HepG2 (cell line): ENCODE data around the gene HLCS.

Source experiments
- CTCF ChIP-seq: sonication (generic); formaldehyde crosslinking; IDR thresholded peaks from 2 replicates; pipeline ENCODE4 v1.5.0; 2020; ENCODE audit warnings: mild to moderate bottlenecking, missing genetic modification reagents, moderate library complexity
- EZH2 ChIP-seq: conservative IDR thresholded peaks from 2 replicates; pipeline ENCODE4 v1.6.1; 2012; ENCODE audit warnings: mild to moderate bottlenecking, low read depth, low read length, moderate library complexity
- PHB2 ChIP-seq: fragments of 450-650 bp; IDR thresholded peaks from 2 replicates; pipeline ENCODE4 v1.6.1; 2018; ENCODE audit not compliant: partially characterized antibody
- SCMH1 ChIP-seq: sonication (generic); formaldehyde crosslinking; IDR thresholded peaks from 2 replicates; pipeline ENCODE4 v1.9.0; 2021; ENCODE audit warnings: missing genetic modification reagents, mild to moderate bottlenecking, borderline replicate concordance
- ZBTB33 ChIP-seq: sonication (generic); formaldehyde crosslinking; IDR thresholded peaks from 2 replicates; pipeline ENCODE4 v1.4.0; 2020; ENCODE audit warnings: missing genetic modification reagents

- no peak for TF ChIP-seq SCMH1 (CRISPR knock-in tag)
- TF ChIP-seq CTCF (CRISPR knock-in tag), result no peak
- no peak for TF ChIP-seq ZBTB33
- TF ChIP-seq PHB2, result no peak
- TF ChIP-seq EZH2, result no peak
These were observed 255.8 kb downstream of the HLCS start for GRCh38 chr21:36710729-36711048.
